HepG2 (cell line): ENCODE results near the gene LMTK2. TPM values are rescaled to one million over a fixed set of nuclear protein-coding genes. Genes with fewer than 3 reads are reported as not detected.

Experiments
- ATAC-seq: fragments of 200-7000 bp; cut with Tn5 transposase; 3 replicates; pipeline ENCODE4 v1.9.1; 2020; ENCODE audit warnings: mild to moderate bottlenecking, moderate library complexity
- BruUV-seq: library from RNA; stranded (reverse); fragments of 400-500 nt; replicated peaks from 2 replicates; lab custom pipeline; 2021; lab: Mats Ljungman, UMichigan
- CTCF ChIA-PET: fragments of 300-600 bp; formaldehyde crosslinking; extraction: SDS; loops from one replicate; lab custom pipeline; 2021; ENCODE audit warnings: low total read pairs, inconsistent platforms, low intra/inter-chr PET ratio; lab: Yijun Ruan, JAX
- POLR2A ChIA-PET: fragments of 350-600 bp; sonication (Branson Sonifier 250); formaldehyde crosslinking; loops from one replicate; lab custom pipeline; 2020; ENCODE audit warnings: antibody characterized with exemption, inconsistent platforms; lab: Yijun Ruan, JAX
- DNase-seq: peaks from one replicate; pipeline ENCODE4 v3.0.0-alpha.2; 2015; ENCODE audit warnings: low spot score
- FAIRE-seq: peaks from 3 replicates; lab custom pipeline; 2011; peaks lifted over from hg19 to GRCh38; lab: Jason Lieb, UNC
- H2AFZ ChIP-seq: one replicate; pipeline ENCODE4 v1.6.1; 2011; ENCODE audit warnings: low read length, inconsistent platforms
- H3K27ac ChIP-seq: fragments of 300-600 bp; 3 replicates; pipeline ENCODE4 v1.8.0; 2011; ENCODE audit warnings: mixed run types, mild to moderate bottlenecking, mixed read lengths, low read length, inconsistent platforms; ENCODE audit not compliant: insufficient read depth; ENCODE audit errors: extremely low read length
- H3K27me3 ChIP-seq, 2 experiments: fragments of 200-600 bp in 1 of 2; 2 replicates in 1 of 2; 3 replicates in 1 of 2; pipeline versions ENCODE4 v1.6.0 to v1.8.0; 2011; ENCODE audit warnings: low read length in 2 of 2, mild to moderate bottlenecking in 2 of 2, moderate library complexity in 2 of 2, inconsistent platforms in 1 of 2; ENCODE audit not compliant: insufficient read depth in 2 of 2, control insufficient read depth in 1 of 2
- H3K36me3 ChIP-seq, 2 experiments: fragments of 200-600 bp in 1 of 2; replicated peaks in 1 of 2; 2 replicates in 1 of 2; 3 replicates in 1 of 2; pipeline versions ENCODE4 v1.5.1 to v1.8.0; 2011; ENCODE audit warnings: low read length in 2 of 2, inconsistent platforms in 1 of 2; ENCODE audit not compliant: insufficient read depth in 2 of 2, control insufficient read depth in 1 of 2
- H3K4me1 ChIP-seq: 2 replicates; pipeline ENCODE4 v1.5.1; 2012; ENCODE audit warnings: low read length, inconsistent platforms; ENCODE audit not compliant: insufficient read depth
- H3K4me2 ChIP-seq: 2 replicates; pipeline ENCODE4 v1.6.0; 2011; ENCODE audit warnings: low read depth, low read length, inconsistent platforms
- H3K4me3 ChIP-seq, 3 experiments: fragments of 200-600 bp in 1 of 3; sonication (generic), shearing (Covaris generic) in 1 of 3; replicated peaks in 1 of 3; 2 replicates each; pipeline ENCODE4 v1.5.1; 2011 to 2016; ENCODE audit warnings: low read length in 3 of 3, inconsistent platforms in 2 of 3, low read depth in 2 of 3, mild to moderate bottlenecking in 2 of 3, control low read depth in 1 of 3, mixed read lengths in 1 of 3; ENCODE audit not compliant: insufficient read depth in 1 of 3
- H3K79me2 ChIP-seq: one replicate; pipeline ENCODE4 v1.6.1; 2011; ENCODE audit warnings: low read length, inconsistent platforms; ENCODE audit not compliant: insufficient read depth
- H3K9ac ChIP-seq: 2 replicates; pipeline ENCODE4 v1.6.0; 2011; ENCODE audit warnings: mild to moderate bottlenecking, low read depth, low read length, inconsistent platforms; ENCODE audit not compliant: insufficient read depth
- H3K9me3 ChIP-seq: 2 replicates; pipeline ENCODE4 v1.5.1; 2012; ENCODE audit warnings: mild to moderate bottlenecking, low read length
- H4K20me1 ChIP-seq: 2 replicates; pipeline ENCODE4 v1.6.0; 2011; ENCODE audit warnings: inconsistent platforms, mild to moderate bottlenecking, low read length, moderate library complexity; ENCODE audit not compliant: insufficient read depth
- CC2D1A ChIP-seq: sonication (generic); formaldehyde crosslinking; IDR thresholded peaks from 2 replicates; pipeline ENCODE4 v1.8.1; 2023; ENCODE audit warnings: mild to moderate bottlenecking, missing genetic modification reagents
- ZBTB34 ChIP-seq: sonication (generic); formaldehyde crosslinking; IDR thresholded peaks from 2 replicates; pipeline ENCODE4 v1.8.0; 2022; ENCODE audit warnings: mild to moderate bottlenecking, missing genetic modification reagents
- ZC3H13 ChIP-seq: sonication (generic); formaldehyde crosslinking; IDR thresholded peaks from 2 replicates; pipeline ENCODE4 v1.8.1; 2023; ENCODE audit warnings: mild to moderate bottlenecking, missing genetic modification reagents, moderate library complexity
- ZFP1 ChIP-seq: IDR thresholded peaks from 2 replicates; pipeline ENCODE4 v1.6.1; 2016
- WGBS: methylation state at CpG from one replicate; pipeline ENCODE4 v1.1.6; 2017; ENCODE audit warnings: low lambda C conversion rate; 5-methylcytosine and 5-hydroxymethylcytosine counted together
- in situ Hi-C: cut with HindIII; loops from 2 replicates; pipeline ENCODE4 v1.10.0; 2017; ENCODE audit warnings: low pct_unique_long_range_greater_than_20kb; ENCODE audit not compliant: extremely low pct_ligation_motif_present
- intact Hi-C: fragments of 100-400 bp; cut with micrococcal nuclease; formaldehyde crosslinking; loops from one replicate; pipeline ENCODE4 v1.10.0; 2022; ENCODE audit not compliant: unreplicated experiment
- polyA plus RNA-seq, 8 experiments: library from polyadenylated mRNA; depleted of rRNA in 3 of 8; stranded (reverse) in 7 of 8; unstranded in 1 of 8; fragments of >200 nt; fragmentation: Illumina TruSeq in 4 of 8; extraction: Trizol in 4 of 8; gene quantifications; 2 replicates each; pipeline versions ENCODE4 v1.2.1 to v1.2.3, GENCODE V29; 2011 to 2016; ENCODE audit warnings: low read depth in 4 of 8, missing spikeins in 1 of 8, mixed read lengths in 1 of 8; ENCODE audit not compliant: insufficient read depth in 1 of 8
- total RNA-seq, 5 experiments: library from RNA; depleted of rRNA; stranded (reverse); fragments of >200 nt; fragmentation: Illumina TruSeq; extraction: Trizol; gene quantifications; 2 replicates each; pipeline ENCODE4 v1.2.3, GENCODE V29; 2016; ENCODE audit warnings: low read depth in 1 of 5
- TF ChIP-seq, protein P1 (sequence below): sonication (generic); formaldehyde crosslinking; IDR thresholded peaks from 2 replicates; pipeline ENCODE4 v1.4.0; 2020; ENCODE audit warnings: missing genetic modification reagents
- TF ChIP-seq, protein P2 (sequence below): sonication (generic); formaldehyde crosslinking; IDR thresholded peaks from 2 replicates; pipeline ENCODE4 v1.8.1; 2023; ENCODE audit warnings: missing genetic modification reagents, mild to moderate bottlenecking, borderline replicate concordance

Gene LMTK2
- total and polyA plus RNA-seq, 2 of the 13 experiments (the other 11 are each of a cell fraction or from before 2014, with no cell fraction given): 9.5 to 11.7 TPM

GRCh38 chr7:98192781-98193457 is 86.3 kb downstream of the LMTK2 start (continued):
- TF ChIP-seq ZBTB34 (CRISPR knock-in tag): no peak
- TF ChIP-seq, protein P1, sequence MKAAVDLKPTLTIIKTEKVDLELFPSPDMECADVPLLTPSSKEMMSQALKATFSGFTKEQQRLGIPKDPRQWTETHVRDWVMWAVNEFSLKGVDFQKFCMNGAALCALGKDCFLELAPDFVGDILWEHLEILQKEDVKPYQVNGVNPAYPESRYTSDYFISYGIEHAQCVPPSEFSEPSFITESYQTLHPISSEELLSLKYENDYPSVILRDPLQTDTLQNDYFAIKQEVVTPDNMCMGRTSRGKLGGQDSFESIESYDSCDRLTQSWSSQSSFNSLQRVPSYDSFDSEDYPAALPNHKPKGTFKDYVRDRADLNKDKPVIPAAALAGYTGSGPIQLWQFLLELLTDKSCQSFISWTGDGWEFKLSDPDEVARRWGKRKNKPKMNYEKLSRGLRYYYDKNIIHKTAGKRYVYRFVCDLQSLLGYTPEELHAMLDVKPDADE: no peak
- TF ChIP-seq, protein P2, sequence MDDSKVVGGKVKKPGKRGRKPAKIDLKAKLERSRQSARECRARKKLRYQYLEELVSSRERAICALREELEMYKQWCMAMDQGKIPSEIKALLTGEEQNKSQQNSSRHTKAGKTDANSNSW: no peak
- TF ChIP-seq CC2D1A (CRISPR knock-in tag): no peak

GRCh38 chr7:98193474-98194180 is 87.0 kb downstream of the LMTK2 start:
- no peak for FAIRE-seq
- no peak for ATAC-seq
- Histone ChIP-seq H3K27ac (no peak overlapping the region), H4K20me1 (0 out of 2 replicates have a peak, but pooled peaks cover 6% of the 10 kb centered on the region), H2AFZ (no peak overlapping the region)
- WGBS: 96% methylated on average over 23 of the region's 37 CpGs
- CTCF ChIA-PET: no interaction called here
- no TSS peak for BruUV-seq
- 0 out of 2 replicates have a peak, but pooled peaks have one; percentile 37 for TF ChIP-seq ZC3H13 (CRISPR knock-in tag)
- no peak for TF ChIP-seq ZFP1
- TF ChIP-seq, all 625 proteins: peak for 1
- DNase-seq: no peak
- in situ Hi-C loops (no loop called here), intact Hi-C loops (no loop called here)
- Histone ChIP-seq H3K4me2 (no peak overlapping the region), H3K79me2 (no peaks in the 10 kb centered on the region), H3K9me3 (no peaks in the 10 kb centered on the region), H3K27me3 (no peaks in the 10 kb centered on the region), H3K9ac (no peak overlapping the region), H3K36me3 (peaks cover 34 to 78% of the 10 kb centered on the region in 2 experiments), H3K4me3 (no peak overlapping the region), H3K4me1 (peaks cover 17% of the 10 kb centered on the region; the same call in 1 of the 2 replicates)
- POLR2A ChIA-PET: no interaction called here
